GM12878 (cell line): ENCODE measurements around the gene ZNF365. TPM values are rescaled to one million over a fixed set of nuclear protein-coding genes. Genes with fewer than 3 reads are reported as not detected.

Experiments
- ATAC-seq: fragments of 200-7000 bp; cut with Tn5 transposase; 3 replicates; pipeline ENCODE4 v1.9.1; 2020; ENCODE audit warnings: mild to moderate bottlenecking, moderate library complexity
- BruUV-seq: library from RNA; stranded (reverse); fragments of 400-500 nt; replicated peaks from 2 replicates; lab custom pipeline; 2021; lab: Mats Ljungman, UMichigan
- CTCF ChIA-PET: fragments of 300-600 bp; sonication (Branson Sonifier 250); formaldehyde crosslinking; extraction: SDS; loops from one replicate; lab custom pipeline; 2021; ENCODE audit warnings: inconsistent platforms; lab: Yijun Ruan, JAX
- POLR2A ChIA-PET: fragments of 350-600 bp; formaldehyde crosslinking; extraction: SDS; loops from one replicate; lab custom pipeline; 2021; ENCODE audit warnings: inconsistent platforms; lab: Charles Lee
- RAD21 ChIA-PET: fragments of 300-600 bp; sonication (Branson Sonifier 250); formaldehyde crosslinking; loops from one replicate; lab custom pipeline; 2023; ENCODE audit warnings: antibody characterized with exemption; ENCODE audit not compliant: unreplicated experiment; lab: Charles Lee
- SMC1A ChIA-PET: fragments of 300-600 bp; sonication (Branson Sonifier 250); formaldehyde crosslinking; loops from one replicate; lab custom pipeline; 2023; ENCODE audit not compliant: unreplicated experiment, uncharacterized antibody; lab: Charles Lee
- DNase-seq: peaks from one replicate; pipeline ENCODE4 v3.0.0-alpha.2; 2011; ENCODE audit warnings: low read depth, low spot score
- FAIRE-seq: peaks from 3 replicates; lab custom pipeline; 2011; peaks lifted over from hg19 to GRCh38; lab: Jason Lieb, UNC
- H2AFZ ChIP-seq: 2 replicates; pipeline ENCODE4 v1.6.0; 2011; ENCODE audit warnings: low read depth, low read length, control low read depth; ENCODE audit not compliant: control insufficient read depth
- H3K27ac ChIP-seq: 2 replicates; pipeline ENCODE4 v1.5.1; 2011; ENCODE audit warnings: control low read depth; ENCODE audit not compliant: control insufficient read depth, insufficient read depth
- H3K27me3 ChIP-seq, 2 experiments: replicated peaks in 1 of 2; 2 replicates each; pipeline versions ENCODE4 v1.6.0 to v1.6.1; 2011; ENCODE audit warnings: low read length in 1 of 2; ENCODE audit not compliant: control insufficient read depth in 2 of 2, insufficient read depth in 2 of 2
- H3K36me3 ChIP-seq, 2 experiments: 2 replicates each; pipeline ENCODE4 v1.5.1; 2011; ENCODE audit warnings: low read length in 1 of 2; ENCODE audit not compliant: control insufficient read depth in 2 of 2, insufficient read depth in 2 of 2
- H3K4me1 ChIP-seq: 2 replicates; pipeline ENCODE4 v1.6.1; 2011; ENCODE audit warnings: mild to moderate bottlenecking, low read length, moderate library complexity, mixed read lengths; ENCODE audit not compliant: control insufficient read depth, insufficient read depth
- H3K4me2 ChIP-seq: 2 replicates; pipeline ENCODE4 v1.6.0; 2011; ENCODE audit warnings: control low read depth; ENCODE audit not compliant: control insufficient read depth, insufficient read depth
- H3K4me3 ChIP-seq: fragments of 200-600 bp; sonication (generic); 2 replicates; pipeline ENCODE4 v1.5.1; 2016
- H3K79me2 ChIP-seq: 2 replicates; pipeline ENCODE4 v1.6.0; 2011; ENCODE audit warnings: low read length; ENCODE audit not compliant: control insufficient read depth, insufficient read depth
- H3K9ac ChIP-seq: 2 replicates; pipeline ENCODE4 v1.8.0; 2011; ENCODE audit warnings: low read length, control low read depth, mixed read lengths; ENCODE audit not compliant: control insufficient read depth, insufficient read depth
- H3K9me3 ChIP-seq: replicated peaks from 3 replicates; pipeline ENCODE4 v1.5.1; 2011; ENCODE audit warnings: mild to moderate bottlenecking, low read length; ENCODE audit not compliant: control insufficient read depth, insufficient read depth
- H4K20me1 ChIP-seq: 2 replicates; pipeline ENCODE4 v1.6.0; 2011; ENCODE audit not compliant: control insufficient read depth, insufficient read depth
- CREM ChIP-seq: IDR thresholded peaks from 2 replicates; pipeline ENCODE4 v1.6.1; 2014; ENCODE audit warnings: antibody characterized with exemption, low read depth
- KDM1A ChIP-seq: fragments of 200-600 bp; sonication (generic); IDR thresholded peaks from 2 replicates; pipeline ENCODE4 v1.6.1; 2016; ENCODE audit warnings: borderline replicate concordance
- NFXL1 ChIP-seq: fragments of 450-650 bp; IDR thresholded peaks from 2 replicates; pipeline ENCODE4 v1.6.1; 2017; ENCODE audit warnings: antibody characterized with exemption, mild to moderate bottlenecking, borderline replicate concordance
- NR2C1 ChIP-seq: fragments of 450-650 bp; IDR thresholded peaks from 2 replicates; pipeline ENCODE4 v1.6.1; 2017; ENCODE audit warnings: antibody characterized with exemption, mild to moderate bottlenecking, moderate library complexity
- POLR2AphosphoS2 ChIP-seq: IDR thresholded peaks from 2 replicates; pipeline ENCODE4 v1.6.1; 2011; ENCODE audit warnings: low read depth, mild to moderate bottlenecking, low read length, improper control_type of control experiment, moderate library complexity
- RELA ChIP-seq: fragments of 450-650 bp; IDR thresholded peaks from 2 replicates; pipeline ENCODE4 v1.8.0; 2014; ENCODE audit warnings: borderline replicate concordance; ENCODE audit not compliant: partially characterized antibody
- RUNX3 ChIP-seq: IDR thresholded peaks from 2 replicates; pipeline ENCODE4 v1.6.1; 2012; ENCODE audit warnings: low read length, inconsistent platforms
- SMAD5 ChIP-seq: IDR thresholded peaks from 2 replicates; pipeline ENCODE4 v1.6.1; 2016; ENCODE audit warnings: antibody characterized with exemption, low read depth
- SRF ChIP-seq, 2 experiments: IDR thresholded peaks; 2 replicates each; pipeline ENCODE4 v1.6.1; 2011; ENCODE audit warnings: low read depth in 2 of 2, low read length in 2 of 2, mild to moderate bottlenecking in 1 of 2, moderate library complexity in 1 of 2
- ZNF217 ChIP-seq: fragments of 450-650 bp; IDR thresholded peaks from 2 replicates; pipeline ENCODE4 v1.6.1; 2017; ENCODE audit warnings: antibody characterized with exemption, mild to moderate bottlenecking
- WGBS: methylation state at CpG from one replicate; pipeline ENCODE4 v1.1.6; 2016; ENCODE audit warnings: low lambda C conversion rate; ENCODE audit not compliant: insufficient replicate concordance, insufficient coverage; ENCODE audit errors: missing lambda C conversion rate; 5-methylcytosine and 5-hydroxymethylcytosine counted together
- in situ Hi-C: fragments of 300-500 bp; cut with MboI; formaldehyde crosslinking; loops from 9 replicates; pipeline ENCODE4 v1.14.3; 2018; ENCODE audit warnings: mixed read lengths
- intact Hi-C: fragments of 100-400 bp; cut with micrococcal nuclease; formaldehyde crosslinking; loops from one replicate; pipeline ENCODE4 v1.14.2; 2022; ENCODE audit not compliant: unreplicated experiment
- polyA plus RNA-seq, 11 experiments: library from polyadenylated mRNA; depleted of rRNA in 4 of 11; unstranded in 6 of 11; stranded (reverse) in 5 of 11; fragments of >200 nt; fragmentation: Nextera tagmentation in 4 of 11; fragmentation: Illumina TruSeq in 1 of 11; extraction: Ambion mirVana in 4 of 11; extraction: Trizol in 1 of 11; gene quantifications; 1 replicate in 1 of 11; 2 replicates in 10 of 11; pipeline versions ENCODE4 v1.2.1 to v1.2.3, GENCODE V29; 2011 to 2016; ENCODE audit warnings: inconsistent platforms in 2 of 11, missing spikeins in 2 of 11, low read depth in 1 of 11
- total RNA-seq, 4 experiments: library from RNA; depleted of rRNA in 3 of 4; stranded (reverse); fragments of >200 nt in 3 of 4; fragmentation: Illumina TruSeq in 1 of 4; extraction: Trizol in 1 of 4; gene quantifications; 2 replicates each; pipeline versions ENCODE4 v1.2.1 to v1.2.3, GENCODE V29; 2013 to 2021
- TF ChIP-seq, protein P1 (sequence below): IDR thresholded peaks from 2 replicates; pipeline ENCODE4 v1.6.1; 2011; ENCODE audit warnings: low read depth, mild to moderate bottlenecking, low read length, moderate library complexity, borderline replicate concordance; ENCODE audit errors: extremely low read depth
- TF ChIP-seq, protein P2 (sequence below): fragments of 450-650 bp; IDR thresholded peaks from 2 replicates; pipeline ENCODE4 v1.6.1; 2017; ENCODE audit warnings: borderline replicate concordance

Gene ZNF365
- total and polyA plus RNA-seq, 10 of the 15 experiments (the other 5 are each of a cell fraction or from before 2014, with no cell fraction given), result 0.08 TPM; not detected in 9

DNA sequence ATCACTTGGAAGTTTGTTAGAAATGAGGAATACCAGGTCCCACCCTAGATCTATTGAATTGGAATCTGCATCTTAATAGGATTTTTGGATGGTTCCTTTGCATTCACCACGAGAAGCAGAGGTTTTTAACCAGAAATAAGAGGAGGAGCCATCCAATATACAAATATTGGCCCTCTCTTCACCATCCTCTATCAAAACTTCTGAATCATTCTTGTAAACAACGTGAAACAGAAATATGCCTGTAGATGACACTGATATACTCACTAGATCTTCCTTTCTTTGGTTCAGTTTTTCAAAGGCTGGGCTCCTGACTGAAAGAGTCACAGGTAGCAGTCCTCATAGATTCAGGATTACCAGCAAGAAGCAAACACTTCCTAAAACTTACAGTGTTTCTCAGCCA is 39.5 kb downstream of the ZNF365 start:
- no TSS peak for BruUV-seq
- Histone ChIP-seq H3K4me3 (no peak overlapping the region), H4K20me1 (no peaks in the 10 kb centered on the region), H3K79me2 (no peaks in the 10 kb centered on the region), H3K27ac (no peak overlapping the region), H3K4me1 (no peaks in the 10 kb centered on the region), H3K27me3 (no peaks in the 10 kb centered on the region), H2AFZ (no peak overlapping the region), H3K9me3 (no peaks in the 10 kb centered on the region), H3K9ac (no peak overlapping the region), H3K4me2 (no peak overlapping the region), H3K36me3 (no peaks in the 10 kb centered on the region)
- FAIRE-seq, result no peak
- in situ Hi-C loops, result no loop called here
- WGBS, result 0% methylated on average over 2 of the region's 2 CpGs
- no peak for DNase-seq
- intact Hi-C loops, result no loop called here
- ChIA-PET POLR2A (no interaction called here), RAD21 (no interaction called here), SMC1A (interaction anchor here (0.6 kb wide), 1 partner anchor 9 kb away, joined by 3 read pairs; no protein-coding TSS in a partner anchor), CTCF (interaction anchor here (0.6 kb wide), 1 partner anchor 541 kb away, joined by 3 read pairs; no protein-coding TSS in a partner anchor)
- no peak for TF ChIP-seq KDM1A
- TF ChIP-seq CREM, result no peak
- no peak for TF ChIP-seq SRF (IDR thresholded peaks at IDR 0.05; ENCODE audit: low read depth in 2 of 2, low read length in 2 of 2)
- no peak for ATAC-seq

DNA sequence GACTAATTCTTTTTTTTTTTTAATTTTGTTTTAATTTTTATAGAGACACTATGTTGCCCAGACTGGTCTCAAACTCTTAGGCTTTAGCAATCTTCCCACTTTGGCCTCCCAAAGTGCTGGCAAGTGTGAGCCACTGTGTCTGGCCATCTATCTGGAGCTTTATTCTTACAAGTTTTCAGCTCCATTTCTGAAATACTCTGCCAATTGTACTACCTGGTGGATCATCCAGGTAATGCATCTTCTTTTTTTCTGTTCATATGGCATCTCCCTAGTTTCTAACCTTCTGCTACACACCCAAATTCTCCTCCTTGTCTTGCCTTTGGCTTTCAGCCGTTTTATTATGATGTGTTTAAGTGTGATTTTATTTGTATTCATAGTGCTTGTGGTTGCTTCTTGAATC is 40.2 kb downstream of the ZNF365 start:
- POLR2A ChIA-PET, result no interaction called here
- no peaks in the 10 kb centered on the region for H3K4me1 ChIP-seq
- BruUV-seq, result no TSS peak
- no peak for DNase-seq
- H3K4me3 ChIP-seq, result no peak overlapping the region
- SMC1A ChIA-PET, result no interaction called here
- no peak for ATAC-seq
- in situ Hi-C loops (no loop called here), intact Hi-C loops (no loop called here)
- 0% methylated on average over 1 of the region's 1 CpG for WGBS
- no peaks in the 10 kb centered on the region for H4K20me1 ChIP-seq
- no peak for FAIRE-seq
- no peaks in the 10 kb centered on the region for H3K79me2 ChIP-seq
- TF ChIP-seq NFXL1 (no peak), NR2C1 (no peak), SMAD5 (no peak), RUNX3 (no peak), POLR2AphosphoS2 (no peak), ZNF217 (no peak), RELA (no peak)
- TF ChIP-seq, protein P1, sequence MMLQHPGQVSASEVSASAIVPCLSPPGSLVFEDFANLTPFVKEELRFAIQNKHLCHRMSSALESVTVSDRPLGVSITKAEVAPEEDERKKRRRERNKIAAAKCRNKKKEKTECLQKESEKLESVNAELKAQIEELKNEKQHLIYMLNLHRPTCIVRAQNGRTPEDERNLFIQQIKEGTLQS, result no peak
- TF ChIP-seq, protein P2, sequence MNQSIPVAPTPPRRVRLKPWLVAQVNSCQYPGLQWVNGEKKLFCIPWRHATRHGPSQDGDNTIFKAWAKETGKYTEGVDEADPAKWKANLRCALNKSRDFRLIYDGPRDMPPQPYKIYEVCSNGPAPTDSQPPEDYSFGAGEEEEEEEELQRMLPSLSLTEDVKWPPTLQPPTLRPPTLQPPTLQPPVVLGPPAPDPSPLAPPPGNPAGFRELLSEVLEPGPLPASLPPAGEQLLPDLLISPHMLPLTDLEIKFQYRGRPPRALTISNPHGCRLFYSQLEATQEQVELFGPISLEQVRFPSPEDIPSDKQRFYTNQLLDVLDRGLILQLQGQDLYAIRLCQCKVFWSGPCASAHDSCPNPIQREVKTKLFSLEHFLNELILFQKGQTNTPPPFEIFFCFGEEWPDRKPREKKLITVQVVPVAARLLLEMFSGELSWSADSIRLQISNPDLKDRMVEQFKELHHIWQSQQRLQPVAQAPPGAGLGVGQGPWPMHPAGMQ, result no peak
- H2AFZ ChIP-seq, result no peak overlapping the region
- no peaks in the 10 kb centered on the region for H3K9me3 ChIP-seq
- no peaks in the 10 kb centered on the region for H3K27me3 ChIP-seq
- H3K9ac ChIP-seq, result no peak overlapping the region
- RAD21 ChIA-PET, result no interaction called here
- no peak overlapping the region for H3K4me2 ChIP-seq
- no peak overlapping the region for H3K27ac ChIP-seq
- CTCF ChIA-PET, result interaction anchor here (0.6 kb wide), 1 partner anchor 542 kb away, joined by 3 read pairs; no protein-coding TSS in a partner anchor
- H3K36me3 ChIP-seq, result no peaks in the 10 kb centered on the region
